NOMO-1 treated with dmso at 0.1 percent for 144 hours (cell line): ENCODE measurements around the gene KRT76.
"Not testable (repeated sequence)": the region's sequence is repeated elsewhere in the genome, so short reads cannot be mapped to it uniquely, and the experiment has no call there.

ENCODE experiments used
- DNase-seq: peaks from one replicate; lab custom pipeline; 2025; ENCODE audit not compliant: unreplicated experiment; lab: John Stamatoyannopoulos, UW

The KRT76 gene

GRCh38 chr12:52798671-52799504, 21.7 kb upstream of the KRT76 start:
- no peak for DNase-seq

- no peak for DNase-seq
Observed at GRCh38 chr12:52798003-52798670, 21.0 kb upstream of the KRT76 start.

GRCh38 chr12:52797529-52797894, 20.4 kb upstream of the KRT76 start:
- DNase-seq, result no peak

GRCh38 chr12:52796839-52797528, 19.8 kb upstream of the KRT76 start:
- DNase-seq, result no peak

- no peak for DNase-seq
Observed at GRCh38 chr12:52796429-52796794, 19.3 kb upstream of the KRT76 start.

- DNase-seq, result no peak
Observed at GRCh38 chr12:52795694-52796428, 18.7 kb upstream of the KRT76 start, which contains the start of gene KRT3. TSS of gene KRT3 (minus strand) at chr12:52796117. CDS start at chr12:52796042, 75 bp downstream.

GRCh38 chr12:52795332-52795674, 18.2 kb upstream of the KRT76 start:
- not testable (repeated sequence) for DNase-seq

GRCh38 chr12:52794479-52795331, 17.6 kb upstream of the KRT76 start:
- no peak for DNase-seq

- no peak for DNase-seq
Observed at GRCh38 chr12:52792185-52793029, 15.3 kb upstream of the KRT76 start.

- no peak for DNase-seq
Observed at GRCh38 chr12:52791271-52792184, 14.4 kb upstream of the KRT76 start.

GRCh38 chr12:52790427-52791270, 13.5 kb upstream of the KRT76 start:
- DNase-seq, result no peak

- no peak for DNase-seq
Observed at GRCh38 chr12:52789637-52790426, 12.7 kb upstream of the KRT76 start.

- DNase-seq, result no peak
Observed at GRCh38 chr12:52788876-52789636, 11.9 kb upstream of the KRT76 start.

- DNase-seq, result no peak
Observed at GRCh38 chr12:52788192-52788875, 11.2 kb upstream of the KRT76 start.
